MV-4-11 (cell line): ENCODE measurements around the gene RNU2-1.
"Not testable (repeated sequence)": the region's sequence is repeated elsewhere in the genome, so short reads cannot be mapped to it uniquely, and the experiment has no call there.

ENCODE experiments used
- DNase-seq: peaks from one replicate; lab custom pipeline; 2025; lab: John Stamatoyannopoulos, UW

Gene RNU2-1

GRCh38 chr17:43233877-43234276 is at the start of gene RNU2-1:
TSS of gene RNU2-1 (minus strand) at chr17:43233977.
- DNase-seq, result not testable (repeated sequence)

- not testable (repeated sequence) for DNase-seq
Observed at GRCh38 chr17:43272914-43273313, 39.1 kb upstream of the RNU2-1 start.

GRCh38 chr17:43272483-43272882 is 38.7 kb upstream of the RNU2-1 start:
- not testable (repeated sequence) for DNase-seq

- not testable (repeated sequence) for DNase-seq
Observed at GRCh38 chr17:43270552-43271504, 37.1 kb upstream of the RNU2-1 start.

GRCh38 chr17:43246456-43246855 is 12.7 kb upstream of the RNU2-1 start:
- not testable (repeated sequence) for DNase-seq

- DNase-seq, result not testable (repeated sequence)
Observed at GRCh38 chr17:43240596-43241352, 7.0 kb upstream of the RNU2-1 start.

GRCh38 chr17:43239597-43239996 is 5.8 kb upstream of the RNU2-1 start:
- DNase-seq, result not testable (repeated sequence)

- not testable (repeated sequence) for DNase-seq
Observed at GRCh38 chr17:43233263-43233662, 514 bp downstream of the RNU2-1 start.

GRCh38 chr17:43232021-43232699 is 1.6 kb downstream of the RNU2-1 start:
- DNase-seq, result not testable (repeated sequence)

- DNase-seq, result not testable (repeated sequence)
Observed at GRCh38 chr17:43231205-43232020, 2.4 kb downstream of the RNU2-1 start.

GRCh38 chr17:43228020-43228782 is 5.6 kb downstream of the RNU2-1 start, which contains the start of gene CCDC200:
TSS of gene CCDC200 (minus strand) at chr17:43228623. CDS start at chr17:43228554, 69 bp downstream.
- DNase-seq, result not testable (repeated sequence)

- no peak for DNase-seq
Observed at GRCh38 chr17:43226393-43226792, 7.4 kb downstream of the RNU2-1 start.

- DNase-seq, result no peak
Observed at GRCh38 chr17:43224146-43224705, 9.6 kb downstream of the RNU2-1 start.

GRCh38 chr17:43220511-43221125 is 13.2 kb downstream of the RNU2-1 start:
- no peak for DNase-seq

GRCh38 chr17:43219746-43220380 is 13.9 kb downstream of the RNU2-1 start:
- DNase-seq, result no peak

- DNase-seq, result no peak
Observed at GRCh38 chr17:43219001-43219400, 14.8 kb downstream of the RNU2-1 start.

GRCh38 chr17:43217614-43218087 is 16.1 kb downstream of the RNU2-1 start:
- DNase-seq, result no peak

GRCh38 chr17:43216762-43217613 is 16.8 kb downstream of the RNU2-1 start:
- no peak for DNase-seq
